ENCODE measurements around the gene RRM1. TPM values are rescaled to one million over a fixed set of nuclear protein-coding genes. Genes with fewer than 3 reads are reported as not detected.

The RRM1 gene
- 72.4 to 103 TPM (median 81.8 TPM) in 5 replicates for total RNA-seq (2022; extraction: Qiagen RNA extraction)

DNA sequence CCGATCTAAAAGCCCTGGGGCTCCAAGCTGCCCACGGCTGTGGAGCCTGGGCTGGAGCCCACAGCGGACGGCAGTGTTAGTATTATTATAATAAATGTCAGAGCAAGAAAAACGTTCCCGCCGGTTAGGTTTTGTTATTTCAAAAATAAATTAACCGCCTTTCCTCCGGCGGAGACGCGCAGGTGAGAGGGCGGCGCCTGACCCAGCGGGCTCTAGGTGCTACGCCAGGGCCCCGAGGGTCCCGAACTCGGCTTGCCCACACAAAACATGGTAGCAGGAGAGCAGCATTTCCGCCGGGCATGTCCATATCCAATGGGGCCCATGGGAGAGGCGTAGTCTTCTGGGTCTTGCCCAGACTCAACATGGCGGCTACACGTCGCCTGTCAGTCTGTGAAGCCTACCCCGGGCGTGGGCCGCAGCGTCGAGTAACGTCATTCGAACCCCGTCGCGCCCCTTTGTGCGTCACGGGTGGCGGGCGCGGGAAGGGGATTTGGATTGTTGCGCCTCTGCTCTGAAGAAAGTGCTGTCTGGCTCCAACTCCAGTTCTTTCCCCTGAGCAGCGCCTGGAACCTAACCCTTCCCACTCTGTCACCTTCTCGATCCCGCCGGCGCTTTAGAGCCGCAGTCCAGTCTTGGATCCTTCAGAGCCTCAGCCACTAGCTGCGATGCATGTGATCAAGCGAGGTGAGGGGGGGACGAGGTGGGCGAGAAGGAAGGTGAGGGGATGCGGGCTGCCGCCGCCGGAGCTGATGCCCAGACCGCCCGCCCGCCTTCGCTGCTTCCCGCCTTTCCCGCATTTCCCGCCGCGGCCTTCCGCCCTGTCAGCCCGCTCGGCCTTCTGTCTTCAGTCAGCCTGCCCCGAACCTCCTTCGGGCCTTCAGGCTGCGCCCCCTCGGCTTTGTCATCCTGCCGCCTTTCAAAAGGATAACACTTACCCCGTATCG lies at the start of gene RRM1:
Gene RRM1 (plus strand): TSS at position 452 of the 944 bp plus-strand sequence. CDS start 214 bp downstream, at position 666.

Other genes with a start within 250 kb of the RRM1 start
- 23.7 to 28.1 TPM (median 26.1 TPM) in 5 replicates for gene STIM1, start 239.1 kb upstream of the RRM1 start, total RNA-seq (2022; extraction: Qiagen RNA extraction)